ENCODE results near the gene EML6. TPM values are rescaled to one million over a fixed set of nuclear protein-coding genes. Genes with fewer than 3 reads are reported as not detected.

The EML6 gene
- total and polyA plus RNA-seq, 2 of the 8 experiments (the other 6 are each of a cell fraction or from before 2014, with no cell fraction given), result 1.2 to 1.6 TPM

- TF ChIP-seq, protein P1, sequence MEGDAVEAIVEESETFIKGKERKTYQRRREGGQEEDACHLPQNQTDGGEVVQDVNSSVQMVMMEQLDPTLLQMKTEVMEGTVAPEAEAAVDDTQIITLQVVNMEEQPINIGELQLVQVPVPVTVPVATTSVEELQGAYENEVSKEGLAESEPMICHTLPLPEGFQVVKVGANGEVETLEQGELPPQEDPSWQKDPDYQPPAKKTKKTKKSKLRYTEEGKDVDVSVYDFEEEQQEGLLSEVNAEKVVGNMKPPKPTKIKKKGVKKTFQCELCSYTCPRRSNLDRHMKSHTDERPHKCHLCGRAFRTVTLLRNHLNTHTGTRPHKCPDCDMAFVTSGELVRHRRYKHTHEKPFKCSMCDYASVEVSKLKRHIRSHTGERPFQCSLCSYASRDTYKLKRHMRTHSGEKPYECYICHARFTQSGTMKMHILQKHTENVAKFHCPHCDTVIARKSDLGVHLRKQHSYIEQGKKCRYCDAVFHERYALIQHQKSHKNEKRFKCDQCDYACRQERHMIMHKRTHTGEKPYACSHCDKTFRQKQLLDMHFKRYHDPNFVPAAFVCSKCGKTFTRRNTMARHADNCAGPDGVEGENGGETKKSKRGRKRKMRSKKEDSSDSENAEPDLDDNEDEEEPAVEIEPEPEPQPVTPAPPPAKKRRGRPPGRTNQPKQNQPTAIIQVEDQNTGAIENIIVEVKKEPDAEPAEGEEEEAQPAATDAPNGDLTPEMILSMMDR (IDR thresholded peaks at IDR 0.05; ENCODE audit: control extremely low read depth in 1 of 3, insufficient read depth in 1 of 3, low read depth in 1 of 3, low read length in 3 of 3), result no peak
- TF ChIP-seq BCL11A (IDR thresholded peaks at IDR 0.05; ENCODE audit: low read depth in 2 of 2, low read length in 2 of 2) (no peak), SUZ12 (IDR thresholded peaks at IDR 0.05; ENCODE audit: low read length) (no peak), YY1 (IDR thresholded peaks at IDR 0.05; ENCODE audit: low read depth, low read length) (no peak)
Observed at GRCh38 chr2:54712516-54712915, 10.9 kb upstream of the EML6 start (continued).
